Sciatic nerve (tissue), 2 donors: ENCODE data around the gene CD180. TPM values are rescaled to one million over a fixed set of nuclear protein-coding genes. Genes with fewer than 3 reads are reported as not detected.

Experiments
- ATAC-seq: fragments of 200-7000 bp; cut with Tn5 transposase; one replicate; pipeline ENCODE4 v1.9.1; 2020; ENCODE audit warnings: mild to moderate bottlenecking, moderate library complexity
- DNase-seq: peaks from one replicate; pipeline ENCODE4 v3.0.0-alpha.2; 2020; ENCODE audit warnings: low spot score
- intact Hi-C: fragments of 100-400 bp; cut with DNase I; formaldehyde crosslinking; loops from one replicate; pipeline ENCODE4 v1.14.2; 2022
- total RNA-seq: library from RNA; stranded (reverse); fragmentation: NEBNext Ultra II Directional; extraction: Animal tissue kit (Norgen Biotek cat#: 25700); gene quantifications from one replicate; pipeline ENCODE4 v1.2.1, GENCODE V29; 2021
- donor health status: DM: no; HTN: no; CAD: no.
- donor health status: DM: no; HTN: no; CAD: no.

Gene CD180
- total RNA-seq, 1 donor from 2014 or later, result 2.0 TPM

- ATAC-seq, result no peak
- intact Hi-C loops, result no loop called here
- no peak for DNase-seq
Measured at GRCh38 chr5:67195406-67196275, 958 bp downstream of the CD180 start.

GRCh38 chr5:67194166-67194565, 2.4 kb downstream of the CD180 start:
- DNase-seq, result no peak
- intact Hi-C loops, result no loop called here
- no peak for ATAC-seq

GRCh38 chr5:67193439-67193807, 3.2 kb downstream of the CD180 start:
- DNase-seq (no peak), ATAC-seq (peak; percentile 23)
- intact Hi-C loops, result no loop called here

- ATAC-seq (peak; percentile 50), DNase-seq (no peak)
- intact Hi-C loops, result no loop called here
Measured at GRCh38 chr5:67192719-67193438, 3.7 kb downstream of the CD180 start.

- intact Hi-C loops, result no loop called here
- no peak for DNase-seq
- ATAC-seq, result no peak
Measured at GRCh38 chr5:67190861-67191260, 5.7 kb downstream of the CD180 start.

- intact Hi-C loops, result no loop called here
- ATAC-seq (no peak), DNase-seq (no peak)
Measured at GRCh38 chr5:67190410-67190809, 6.2 kb downstream of the CD180 start.

- no peak for ATAC-seq
Measured at GRCh38 chr5:67189931-67190330, 6.7 kb downstream of the CD180 start.

GRCh38 chr5:67189079-67189354, 7.6 kb downstream of the CD180 start:
- intact Hi-C loops, result no loop called here
- no peak for DNase-seq

More at GRCh38 chr5:67189931-67190330, 6.7 kb downstream of the CD180 start:
- intact Hi-C loops, result no loop called here
- DNase-seq, result no peak

GRCh38 chr5:67188274-67189078, 8.1 kb downstream of the CD180 start:
- no peak for ATAC-seq
- DNase-seq, result no peak
- intact Hi-C loops, result no loop called here

More at GRCh38 chr5:67189079-67189354, 7.6 kb downstream of the CD180 start:
- no peak for ATAC-seq

- intact Hi-C loops, result no loop called here
- ATAC-seq, result peak; percentile 58
- no peak for DNase-seq
Measured at GRCh38 chr5:67187006-67187715, 9.4 kb downstream of the CD180 start.

- DNase-seq, result no peak
- intact Hi-C loops, result no loop called here
- no peak for ATAC-seq
Measured at GRCh38 chr5:67183859-67184258, 12.7 kb downstream of the CD180 start.

- intact Hi-C loops, result no loop called here
- no peak for DNase-seq
- peak; percentile 94 for ATAC-seq
Measured at GRCh38 chr5:67182301-67182790, 14.3 kb downstream of the CD180 start.

GRCh38 chr5:67181648-67182221, 14.9 kb downstream of the CD180 start:
- intact Hi-C loops, result no loop called here
- DNase-seq (no peak), ATAC-seq (peak; percentile 50)

- DNase-seq (no peak), ATAC-seq (no peak)
- intact Hi-C loops, result no loop called here
Measured at GRCh38 chr5:67179697-67180361, 16.8 kb downstream of the CD180 start.

GRCh38 chr5:67178966-67179365, 17.6 kb downstream of the CD180 start:
- intact Hi-C loops, result no loop called here
- DNase-seq, result no peak
- ATAC-seq, result no peak

- ATAC-seq (no peak), DNase-seq (no peak)
- intact Hi-C loops, result no loop called here
Measured at GRCh38 chr5:67178085-67178484, 18.5 kb downstream of the CD180 start.

- no peak for ATAC-seq
- intact Hi-C loops, result no loop called here
- no peak for DNase-seq
Measured at GRCh38 chr5:67176936-67177335, 19.7 kb downstream of the CD180 start.

GRCh38 chr5:67173959-67174358, 22.6 kb downstream of the CD180 start:
- DNase-seq (no peak), ATAC-seq (no peak)

More at GRCh38 chr5:67173959-67174358, 22.6 kb downstream of the CD180 start:
- intact Hi-C loops, result no loop called here
